Adrenal gland (tissue), 5 donors: Measurements from ENCODE around the gene ARHGEF4.

ENCODE experiments used
- CTCF ChIP-seq, 6 experiments: fragments of 450-650 bp in 4 of 6; fragments of 200-600 bp in 2 of 6; sonication (generic) in 1 of 6; IDR thresholded peaks; 1 replicate in 5 of 6; 2 replicates in 1 of 6; pipeline versions ENCODE4 v1.5.1 to v1.8.0; 2016 to 2021; ENCODE audit warnings: antibody characterized with exemption in 6 of 6, mild to moderate bottlenecking in 2 of 6, moderate library complexity in 1 of 6
- POLR2A ChIP-seq, 2 donors: fragments of 450-650 bp; IDR thresholded peaks; one replicate each; pipeline ENCODE4 v1.6.1; 2017; ENCODE audit warnings: antibody characterized with exemption in 2 of 2, mild to moderate bottlenecking in 2 of 2, moderate library complexity in 1 of 2
- donor health status: DM: no; HTN: no; CAD: no.

- TF ChIP-seq CTCF (IDR thresholded peaks at IDR 0.05) (no peak), POLR2A (IDR thresholded peaks at IDR 0.05) (no peak)
Measured at GRCh38 chr2:130821867-130822266, 14.8 kb upstream of the ARHGEF4 start.
